Neural progenitor cell (in vitro differentiated cells): Measurements from ENCODE around the gene ID4.

Experiments used
- CTCF ChIP-seq: fragments of 200-600 bp; sonication (generic); IDR thresholded peaks from 2 replicates; pipeline ENCODE4 v1.5.1; 2017; ENCODE audit warnings: antibody characterized with exemption, mild to moderate bottlenecking
- EZH2phosphoT487 ChIP-seq: fragments of 200-600 bp; sonication (generic); IDR thresholded peaks from 2 replicates; pipeline ENCODE4 v1.6.1; 2017; ENCODE audit warnings: antibody characterized with exemption

GRCh38 chr6:19802656-19803055 is 34.5 kb upstream of the ID4 start:
- TF ChIP-seq EZH2phosphoT487: no peak
- no peak for TF ChIP-seq CTCF
